AG09319 (cell line): ENCODE results near the gene PTPA.
"Not testable (repeated sequence)": the region's sequence is repeated elsewhere in the genome, so short reads cannot be mapped to it uniquely, and the experiment has no call there.

Source experiments
- DNase-seq: peaks from one replicate; pipeline ENCODE4 v3.0.0-alpha.2; 2010; ENCODE audit warnings: low read depth; ENCODE audit errors: extremely low read depth
- TF ChIP-seq, protein P1 (sequence below): IDR thresholded peaks from 2 replicates; pipeline ENCODE4 v1.5.1; 2011; ENCODE audit warnings: low read depth, mild to moderate bottlenecking, inconsistent platforms, low read length, moderate library complexity

The PTPA gene

DNA sequence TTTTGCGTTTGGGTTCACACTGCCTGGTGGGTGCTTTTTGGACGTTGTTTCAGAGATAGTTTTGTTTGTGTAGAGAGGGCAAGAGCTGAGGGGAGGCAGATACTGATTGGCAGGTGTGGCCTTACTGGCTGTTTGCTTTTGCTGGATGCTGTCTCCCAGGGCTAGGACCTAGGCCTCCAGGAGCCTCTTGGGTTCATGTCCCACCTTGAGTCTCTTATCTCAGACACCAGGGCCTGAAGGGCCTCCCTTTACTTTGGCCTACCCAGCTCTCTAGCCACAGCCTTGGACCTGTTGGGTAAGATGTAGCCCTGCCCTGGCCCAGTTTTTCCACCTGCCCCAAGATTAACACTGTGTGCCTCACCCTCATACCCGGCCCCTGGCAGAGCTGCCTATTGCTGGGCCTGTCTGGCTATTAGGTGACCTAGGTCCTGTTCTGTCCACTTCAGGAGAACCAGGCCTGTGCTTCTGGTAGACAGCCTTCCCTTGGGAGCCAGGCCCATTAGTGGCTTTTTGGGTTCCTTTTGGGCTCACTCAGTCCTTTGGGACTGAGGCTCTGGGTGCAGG lies 13.4 kb downstream of the PTPA start:
- TF ChIP-seq, protein P1, sequence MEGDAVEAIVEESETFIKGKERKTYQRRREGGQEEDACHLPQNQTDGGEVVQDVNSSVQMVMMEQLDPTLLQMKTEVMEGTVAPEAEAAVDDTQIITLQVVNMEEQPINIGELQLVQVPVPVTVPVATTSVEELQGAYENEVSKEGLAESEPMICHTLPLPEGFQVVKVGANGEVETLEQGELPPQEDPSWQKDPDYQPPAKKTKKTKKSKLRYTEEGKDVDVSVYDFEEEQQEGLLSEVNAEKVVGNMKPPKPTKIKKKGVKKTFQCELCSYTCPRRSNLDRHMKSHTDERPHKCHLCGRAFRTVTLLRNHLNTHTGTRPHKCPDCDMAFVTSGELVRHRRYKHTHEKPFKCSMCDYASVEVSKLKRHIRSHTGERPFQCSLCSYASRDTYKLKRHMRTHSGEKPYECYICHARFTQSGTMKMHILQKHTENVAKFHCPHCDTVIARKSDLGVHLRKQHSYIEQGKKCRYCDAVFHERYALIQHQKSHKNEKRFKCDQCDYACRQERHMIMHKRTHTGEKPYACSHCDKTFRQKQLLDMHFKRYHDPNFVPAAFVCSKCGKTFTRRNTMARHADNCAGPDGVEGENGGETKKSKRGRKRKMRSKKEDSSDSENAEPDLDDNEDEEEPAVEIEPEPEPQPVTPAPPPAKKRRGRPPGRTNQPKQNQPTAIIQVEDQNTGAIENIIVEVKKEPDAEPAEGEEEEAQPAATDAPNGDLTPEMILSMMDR: no peak

DNA sequence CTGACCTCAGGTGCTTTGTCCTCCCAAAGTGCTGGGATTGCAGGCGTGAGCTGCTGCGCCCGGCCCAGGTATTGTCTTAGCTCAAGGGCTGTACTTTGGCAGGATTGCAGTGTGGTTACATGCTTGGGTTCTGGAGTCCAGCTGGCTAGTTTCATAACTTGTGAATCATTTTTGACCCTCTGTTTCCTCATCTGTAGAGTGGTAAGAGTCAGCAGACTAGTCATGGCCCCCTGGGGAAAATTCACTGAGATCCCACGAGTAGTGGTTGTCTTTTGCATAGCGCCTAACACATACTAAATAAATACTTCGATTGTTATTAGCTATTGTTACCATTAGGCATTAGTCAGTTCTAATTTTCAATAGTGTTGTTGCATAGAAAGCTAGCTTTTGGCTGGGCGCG lies 14.3 kb downstream of the PTPA start:
- TF ChIP-seq, protein P1: no peak
- DNase-seq: no peak

More for the DNA sequence above, 13.4 kb downstream of the PTPA start:
- no peak for DNase-seq

DNA sequence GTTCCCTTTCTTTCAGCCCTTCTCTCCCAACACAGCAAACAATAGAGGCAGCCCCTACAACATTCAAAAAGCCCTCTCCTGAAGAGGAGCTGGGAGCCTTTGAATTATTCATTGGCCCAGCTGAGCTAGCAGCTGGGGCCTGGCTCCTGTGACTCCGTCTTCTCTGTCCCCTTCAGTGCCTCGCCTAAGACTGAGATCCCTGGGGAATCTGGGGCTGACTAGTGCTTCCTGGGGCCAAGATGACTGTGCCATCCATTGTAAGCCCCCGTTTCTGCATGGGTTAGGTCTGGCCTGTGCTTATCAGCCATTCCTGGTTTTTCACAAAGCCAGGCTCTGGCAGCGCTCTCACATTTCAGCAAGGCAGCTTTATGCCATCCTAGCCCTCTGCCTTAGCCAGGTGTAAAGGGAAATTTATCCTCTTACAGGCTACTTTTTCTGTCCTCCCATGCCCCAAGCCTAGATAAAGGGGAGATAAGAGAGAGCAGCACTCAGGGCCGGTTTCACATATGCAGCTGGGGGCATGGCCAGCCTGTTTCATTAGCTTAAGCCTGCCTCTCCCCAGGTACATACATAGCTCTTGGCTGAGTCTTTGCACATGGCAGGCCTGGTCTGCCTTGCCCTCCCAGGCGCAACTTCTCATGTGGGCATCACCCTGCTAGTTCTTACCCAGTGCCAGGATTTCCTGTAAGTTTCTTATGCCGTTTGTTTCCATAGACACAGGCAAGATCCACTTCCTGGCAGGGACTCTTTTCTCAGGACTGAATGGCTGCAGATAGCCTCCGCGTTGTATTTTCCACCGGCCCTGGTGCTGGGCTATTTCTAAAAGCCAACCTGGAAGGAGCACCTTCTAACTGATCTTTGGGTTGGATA lies 15.8 kb downstream of the PTPA start:
- DNase-seq: no peak

DNA sequence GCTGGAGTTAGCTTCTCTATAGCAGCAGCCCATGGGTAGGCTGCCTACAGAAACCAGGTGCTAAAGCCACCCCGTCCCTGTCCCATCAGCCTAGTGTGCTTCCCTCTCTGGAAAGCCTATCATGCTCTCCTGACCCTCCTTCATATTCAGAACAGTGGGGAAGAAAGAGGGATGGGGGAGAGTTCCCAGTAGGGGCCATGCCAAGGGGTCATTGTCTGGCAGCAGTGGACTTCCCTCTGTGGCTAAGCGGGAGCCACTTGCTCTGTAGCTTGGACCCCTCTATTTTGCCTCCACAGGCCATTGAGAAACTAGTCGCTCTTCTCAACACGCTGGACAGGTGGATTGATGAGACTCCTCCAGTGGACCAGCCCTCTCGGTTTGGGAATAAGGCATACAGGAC lies 17.5 kb downstream of the PTPA start:
- TF ChIP-seq, protein P1: no peak
- DNase-seq: no peak

More for the DNA sequence above, 15.8 kb downstream of the PTPA start:
- TF ChIP-seq, protein P1: no peak

DNA sequence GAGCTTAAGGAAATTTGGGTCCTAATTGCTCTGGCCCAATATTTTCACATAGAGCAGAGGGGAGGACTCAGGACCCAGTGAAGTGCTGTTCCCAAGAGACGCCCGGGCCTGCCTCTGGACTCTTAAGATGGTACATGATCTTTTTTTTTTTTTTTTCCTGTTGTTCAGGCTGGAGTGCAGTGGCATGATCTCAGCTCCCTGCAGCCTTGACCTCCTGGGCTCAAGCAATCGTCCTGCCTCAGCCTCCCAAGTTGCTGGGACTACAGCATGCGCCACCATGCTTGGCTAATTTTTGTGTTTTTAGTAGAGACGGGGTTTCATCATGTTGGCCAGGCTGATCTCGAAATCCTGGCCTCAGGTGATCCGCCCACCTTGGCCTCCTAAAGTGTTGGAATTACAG lies 19.1 kb downstream of the PTPA start:
- not testable (repeated sequence) for DNase-seq

DNA sequence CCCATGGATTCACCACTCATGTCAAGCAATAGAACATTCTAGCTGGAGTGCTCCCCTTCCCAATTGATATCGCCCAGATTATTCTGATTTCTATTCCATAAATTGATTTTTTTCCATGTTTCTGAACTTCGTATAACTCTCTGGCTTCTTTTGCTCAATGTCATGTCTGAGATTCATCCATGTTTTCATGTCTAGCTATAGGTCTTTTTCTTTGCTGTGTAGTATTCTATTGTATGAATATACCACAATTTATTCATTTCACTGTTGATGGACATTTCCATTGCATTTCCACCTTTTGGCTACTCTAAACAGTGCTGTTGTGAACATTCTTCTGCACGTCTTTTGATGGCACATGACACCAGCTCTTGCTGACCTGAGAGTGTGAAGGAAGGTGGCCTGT lies 19.6 kb downstream of the PTPA start:
- DNase-seq: no peak
- TF ChIP-seq, protein P1: no peak

DNA sequence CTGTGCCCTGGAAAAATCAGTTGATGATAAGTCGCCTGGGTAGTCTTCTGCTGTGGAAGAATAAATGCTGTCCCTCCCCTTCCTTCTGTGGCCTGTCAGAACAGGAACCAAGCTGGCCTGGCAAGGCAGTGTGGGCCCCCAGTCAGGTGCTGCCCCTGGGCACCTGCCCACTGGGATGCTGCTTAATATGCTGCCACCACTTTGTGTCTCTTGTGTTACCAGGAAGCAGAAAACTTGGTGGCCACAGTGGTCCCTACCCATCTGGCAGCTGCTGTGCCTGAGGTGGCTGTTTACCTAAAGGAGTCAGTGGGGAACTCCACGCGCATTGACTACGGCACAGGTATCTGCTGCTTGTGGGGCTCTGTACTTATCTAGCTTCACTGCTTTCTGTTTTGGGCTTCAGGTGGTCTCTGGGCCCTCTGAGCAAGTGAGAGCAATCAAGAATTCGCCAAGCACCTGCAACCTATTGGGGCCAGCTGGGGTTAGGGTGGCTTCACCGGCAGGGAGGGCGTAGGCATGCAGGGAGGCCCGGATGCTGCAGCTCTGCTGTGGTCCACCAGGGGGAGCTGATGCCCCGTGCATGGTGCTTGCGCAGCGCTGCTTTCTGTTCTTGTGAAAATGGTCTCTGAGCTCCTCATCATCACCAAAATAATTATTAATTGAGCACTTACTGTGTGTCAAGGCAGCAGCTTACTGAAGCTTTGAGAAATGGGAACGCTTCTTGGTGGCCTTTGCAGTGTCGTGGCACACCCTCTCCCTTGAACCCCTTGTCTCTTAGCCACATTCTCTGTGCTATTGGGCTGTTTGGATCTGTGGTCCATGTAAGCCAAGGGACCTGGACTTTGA lies 20.3 kb downstream of the PTPA start:
- TF ChIP-seq, protein P1: peak; percentile 99
- DNase-seq: no peak
